Mammary epithelial cell (primary cell): Measurements from ENCODE around the gene PRPF8.

Experiments used
- EZH2 ChIP-seq: IDR thresholded peaks from 2 replicates; pipeline ENCODE4 v1.6.1; 2012; ENCODE audit warnings: low read length, inconsistent platforms, borderline replicate concordance
- TF ChIP-seq, protein P1 (sequence below), 2 donors: IDR thresholded peaks in 1 of 2; conservative IDR thresholded peaks in 1 of 2; 2 replicates each; pipeline ENCODE4 v1.5.1; 2011 to 2012; ENCODE audit warnings: inconsistent platforms in 2 of 2, low read length in 2 of 2, mild to moderate bottlenecking in 2 of 2, control low read depth in 1 of 2, low read depth in 1 of 2; ENCODE audit not compliant: insufficient read depth in 1 of 2; ENCODE audit errors: extremely low read depth in 1 of 2

DNA sequence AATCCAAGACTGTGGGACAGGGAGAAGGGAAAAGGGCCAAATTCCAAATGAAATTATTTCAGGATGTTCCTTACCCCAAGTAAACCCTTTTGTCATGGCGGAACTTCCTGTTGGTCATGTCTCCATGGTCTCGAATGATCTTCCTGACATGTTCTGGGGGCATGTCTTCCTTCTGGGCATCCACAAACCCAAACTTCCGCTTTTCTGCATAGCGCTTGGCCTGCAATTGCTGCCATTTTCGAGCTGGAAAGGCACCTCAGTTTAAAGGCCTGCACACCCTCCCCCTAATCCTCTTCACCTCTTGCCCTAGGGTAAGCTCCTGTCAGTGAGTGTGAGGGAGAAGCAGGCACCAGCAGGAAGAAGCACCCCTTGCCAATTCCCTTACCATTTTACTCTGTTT, 1.2 kb downstream of the PRPF8 start:
- TF ChIP-seq, protein P1, sequence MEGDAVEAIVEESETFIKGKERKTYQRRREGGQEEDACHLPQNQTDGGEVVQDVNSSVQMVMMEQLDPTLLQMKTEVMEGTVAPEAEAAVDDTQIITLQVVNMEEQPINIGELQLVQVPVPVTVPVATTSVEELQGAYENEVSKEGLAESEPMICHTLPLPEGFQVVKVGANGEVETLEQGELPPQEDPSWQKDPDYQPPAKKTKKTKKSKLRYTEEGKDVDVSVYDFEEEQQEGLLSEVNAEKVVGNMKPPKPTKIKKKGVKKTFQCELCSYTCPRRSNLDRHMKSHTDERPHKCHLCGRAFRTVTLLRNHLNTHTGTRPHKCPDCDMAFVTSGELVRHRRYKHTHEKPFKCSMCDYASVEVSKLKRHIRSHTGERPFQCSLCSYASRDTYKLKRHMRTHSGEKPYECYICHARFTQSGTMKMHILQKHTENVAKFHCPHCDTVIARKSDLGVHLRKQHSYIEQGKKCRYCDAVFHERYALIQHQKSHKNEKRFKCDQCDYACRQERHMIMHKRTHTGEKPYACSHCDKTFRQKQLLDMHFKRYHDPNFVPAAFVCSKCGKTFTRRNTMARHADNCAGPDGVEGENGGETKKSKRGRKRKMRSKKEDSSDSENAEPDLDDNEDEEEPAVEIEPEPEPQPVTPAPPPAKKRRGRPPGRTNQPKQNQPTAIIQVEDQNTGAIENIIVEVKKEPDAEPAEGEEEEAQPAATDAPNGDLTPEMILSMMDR (conservative IDR thresholded peaks at IDR 0.05 in 1 of 2, IDR thresholded peaks at IDR 0.05 in 1 of 2; ENCODE audit: extremely low read depth in 1 of 2, insufficient read depth in 1 of 2, low read depth in 1 of 2, low read length in 2 of 2): no peak
- TF ChIP-seq EZH2: no peak
